Measurements from ENCODE around the gene TEX12. TPM values are rescaled to one million over a fixed set of nuclear protein-coding genes. Genes with fewer than 3 reads are reported as not detected.

Gene TEX12
- polyA plus RNA-seq, 4 donors: 0.13 to 1.6 TPM; not detected in 2

GRCh38 chr11:112174789-112175598 is 7.8 kb downstream of the TEX12 start, which contains the start of gene BCO2:
TSS of gene BCO2 (plus strand) at chr11:112175512. CDS start at chr11:112175602, 90 bp downstream.
- WGBS, 3 donors: 4 to 10% (median 6%) methylated on average over 11 of the region's 11 CpGs
- DNase-seq (peak; percentile 75 to 89), FAIRE-seq (no peak)
- Histone ChIP-seq H3K27me3 (ENCODE audit: control insufficient read depth in 3 of 3, insufficient read depth in 3 of 3, low read length in 3 of 3) (no peaks in the 10 kb centered on the region), H3K27ac (ENCODE audit: low read depth in 1 of 3, low read length in 2 of 3) (peak within 1 kb of the TSS in 2 of 3 donors; percentile 57 to 80), H3K4me3 (ENCODE audit: low read depth in 1 of 3, low read length in 3 of 3) (peak within 1 kb of the TSS in 2 of 3 donors; percentile 11 to 49), H3K36me3 (ENCODE audit: control insufficient read depth in 3 of 3, insufficient read depth in 2 of 3, low read depth in 1 of 3, low read length in 3 of 3) (no peaks in the 10 kb centered on the region), H3K9me3 (ENCODE audit: control insufficient read depth in 2 of 2, insufficient read depth in 1 of 2, low read depth in 1 of 2, low read length in 1 of 2) (no peaks in the 10 kb centered on the region), H3K4me1 (ENCODE audit: control insufficient read depth in 3 of 3, insufficient read depth in 2 of 3, low read depth in 1 of 3, low read length in 2 of 3) (peaks cover 3 to 11% (median 3%) of the 10 kb centered on the region in 3 donors)

- 13 to 16% (median 15%) methylated on average over 4 of the region's 4 CpGs for WGBS, 3 donors
- Histone ChIP-seq H3K4me3 (ENCODE audit: low read depth in 1 of 3, low read length in 3 of 3) (peak overlapping the region in 1 of 3 donors; percentile 49), H3K27me3 (ENCODE audit: control insufficient read depth in 3 of 3, insufficient read depth in 3 of 3, low read length in 3 of 3) (no peaks in the 10 kb centered on the region), H3K27ac (ENCODE audit: low read depth in 1 of 3, low read length in 2 of 3) (peak overlapping the region in 2 of 3 donors; percentile 57 to 80), H3K4me1 (ENCODE audit: control insufficient read depth in 3 of 3, insufficient read depth in 2 of 3, low read depth in 1 of 3, low read length in 2 of 3) (peaks cover 3 to 11% (median 3%) of the 10 kb centered on the region in 3 donors), H3K36me3 (ENCODE audit: control insufficient read depth in 3 of 3, insufficient read depth in 2 of 3, low read depth in 1 of 3, low read length in 3 of 3) (no peaks in the 10 kb centered on the region), H3K9me3 (ENCODE audit: control insufficient read depth in 2 of 2, insufficient read depth in 1 of 2, low read depth in 1 of 2, low read length in 1 of 2) (no peaks in the 10 kb centered on the region)
- FAIRE-seq (no peak), DNase-seq (no peak)
Observed at GRCh38 chr11:112175599-112175952, 8.4 kb downstream of the TEX12 start.

- Histone ChIP-seq H3K27ac (ENCODE audit: low read depth in 1 of 3, low read length in 2 of 3) (peak overlapping the region in 1 of 3 donors; percentile 80), H3K4me3 (ENCODE audit: low read depth in 1 of 3, low read length in 3 of 3) (no peak overlapping the region), H3K4me1 (ENCODE audit: control insufficient read depth in 3 of 3, insufficient read depth in 2 of 3, low read depth in 1 of 3, low read length in 2 of 3) (peaks cover 3 to 11% (median 3%) of the 10 kb centered on the region in 3 donors), H3K36me3 (ENCODE audit: control insufficient read depth in 3 of 3, insufficient read depth in 2 of 3, low read depth in 1 of 3, low read length in 3 of 3) (no peaks in the 10 kb centered on the region), H3K27me3 (ENCODE audit: control insufficient read depth in 3 of 3, insufficient read depth in 3 of 3, low read length in 3 of 3) (no peaks in the 10 kb centered on the region), H3K9me3 (ENCODE audit: control insufficient read depth in 2 of 2, insufficient read depth in 1 of 2, low read depth in 1 of 2, low read length in 1 of 2) (no peaks in the 10 kb centered on the region)
- WGBS, 3 donors: 50 to 65% (median 52%) methylated on average over 1 of the region's 1 CpG
- DNase-seq (peak in 1 of 2 donors; percentile 49), FAIRE-seq (no peak)
Observed at GRCh38 chr11:112176077-112176476, 8.9 kb downstream of the TEX12 start.

- FAIRE-seq (no peak), DNase-seq (no peak)
- H3K27ac ChIP-seq (ENCODE audit: low read depth in 1 of 3, low read length in 2 of 3): no peak overlapping the region
- WGBS, 3 donors: 77 to 81% (median 81%) methylated on average over 4 of the region's 4 CpGs
- peaks cover 3 to 11% (median 3%) of the 10 kb centered on the region in 3 donors for H3K4me1 ChIP-seq (ENCODE audit: control insufficient read depth in 3 of 3, insufficient read depth in 2 of 3, low read depth in 1 of 3, low read length in 2 of 3)
- no peaks in the 10 kb centered on the region for H3K27me3 ChIP-seq (ENCODE audit: control insufficient read depth in 3 of 3, insufficient read depth in 3 of 3, low read length in 3 of 3)
- no peaks in the 10 kb centered on the region for H3K36me3 ChIP-seq (ENCODE audit: control insufficient read depth in 3 of 3, insufficient read depth in 2 of 3, low read depth in 1 of 3, low read length in 3 of 3)
- no peak overlapping the region for H3K4me3 ChIP-seq (ENCODE audit: low read depth in 1 of 3, low read length in 3 of 3)
- no peaks in the 10 kb centered on the region for H3K9me3 ChIP-seq (ENCODE audit: control insufficient read depth in 2 of 2, insufficient read depth in 1 of 2, low read depth in 1 of 2, low read length in 1 of 2)
Observed at GRCh38 chr11:112177589-112177988, 10.4 kb downstream of the TEX12 start.

- Histone ChIP-seq H3K27ac (ENCODE audit: low read depth in 1 of 3, low read length in 2 of 3) (no peak overlapping the region), H3K4me1 (ENCODE audit: control insufficient read depth in 3 of 3, insufficient read depth in 2 of 3, low read depth in 1 of 3, low read length in 2 of 3) (peaks cover 3 to 11% (median 3%) of the 10 kb centered on the region in 3 donors), H3K36me3 (ENCODE audit: control insufficient read depth in 3 of 3, insufficient read depth in 2 of 3, low read depth in 1 of 3, low read length in 3 of 3) (no peaks in the 10 kb centered on the region), H3K4me3 (ENCODE audit: low read depth in 1 of 3, low read length in 3 of 3) (no peak overlapping the region), H3K27me3 (ENCODE audit: control insufficient read depth in 3 of 3, insufficient read depth in 3 of 3, low read length in 3 of 3) (no peaks in the 10 kb centered on the region), H3K9me3 (ENCODE audit: control insufficient read depth in 2 of 2, insufficient read depth in 1 of 2, low read depth in 1 of 2, low read length in 1 of 2) (no peaks in the 10 kb centered on the region)
- 92 to 96% (median 93%) methylated on average over 1 of the region's 1 CpG for WGBS, 3 donors
- DNase-seq (no peak), FAIRE-seq (no peak)
Observed at GRCh38 chr11:112178428-112178827, 11.3 kb downstream of the TEX12 start.

- Histone ChIP-seq H3K9me3 (ENCODE audit: control insufficient read depth in 2 of 2, insufficient read depth in 1 of 2, low read depth in 1 of 2, low read length in 1 of 2) (no peaks in the 10 kb centered on the region), H3K27ac (ENCODE audit: low read depth in 1 of 3, low read length in 2 of 3) (no peak overlapping the region), H3K36me3 (ENCODE audit: control insufficient read depth in 3 of 3, insufficient read depth in 2 of 3, low read depth in 1 of 3, low read length in 3 of 3) (no peaks in the 10 kb centered on the region), H3K4me3 (ENCODE audit: low read depth in 1 of 3, low read length in 3 of 3) (no peak overlapping the region), H3K27me3 (ENCODE audit: control insufficient read depth in 3 of 3, insufficient read depth in 3 of 3, low read length in 3 of 3) (no peaks in the 10 kb centered on the region), H3K4me1 (ENCODE audit: control insufficient read depth in 3 of 3, insufficient read depth in 2 of 3, low read depth in 1 of 3, low read length in 2 of 3) (peaks cover 3 to 11% (median 3%) of the 10 kb centered on the region in 3 donors)
- WGBS, 3 donors: 62 to 77% (median 77%) methylated on average over 3 of the region's 3 CpGs
- DNase-seq (no peak), FAIRE-seq (no peak)
Observed at GRCh38 chr11:112178936-112179335, 11.8 kb downstream of the TEX12 start.

GRCh38 chr11:112179601-112180000 is 12.4 kb downstream of the TEX12 start:
- no peak for FAIRE-seq
- no peaks in the 10 kb centered on the region for H3K27me3 ChIP-seq (ENCODE audit: control insufficient read depth in 3 of 3, insufficient read depth in 3 of 3, low read length in 3 of 3)

GRCh38 chr11:112182867-112183266 is 15.7 kb downstream of the TEX12 start:
- DNase-seq: no peak
- Histone ChIP-seq H3K4me3 (ENCODE audit: low read depth in 1 of 3, low read length in 3 of 3) (no peak overlapping the region), H3K9me3 (ENCODE audit: control insufficient read depth in 2 of 2, insufficient read depth in 1 of 2, low read depth in 1 of 2, low read length in 1 of 2) (no peaks in the 10 kb centered on the region), H3K36me3 (ENCODE audit: control insufficient read depth in 3 of 3, insufficient read depth in 2 of 3, low read depth in 1 of 3, low read length in 3 of 3) (no peaks in the 10 kb centered on the region), H3K4me1 (ENCODE audit: control insufficient read depth in 3 of 3, insufficient read depth in 2 of 3, low read depth in 1 of 3, low read length in 2 of 3) (no peaks in the 10 kb centered on the region), H3K27me3 (ENCODE audit: control insufficient read depth in 3 of 3, insufficient read depth in 3 of 3, low read length in 3 of 3) (no peaks in the 10 kb centered on the region), H3K27ac (ENCODE audit: low read depth in 1 of 3, low read length in 2 of 3) (no peak overlapping the region)
- no peak for FAIRE-seq
- 63 to 76% (median 63%) methylated on average over 1 of the region's 1 CpG for WGBS, 3 donors

More at GRCh38 chr11:112179601-112180000, 12.4 kb downstream of the TEX12 start:
- DNase-seq: no peak
- Histone ChIP-seq H3K36me3 (ENCODE audit: control insufficient read depth in 3 of 3, insufficient read depth in 2 of 3, low read depth in 1 of 3, low read length in 3 of 3) (no peaks in the 10 kb centered on the region), H3K4me3 (ENCODE audit: low read depth in 1 of 3, low read length in 3 of 3) (no peak overlapping the region), H3K9me3 (ENCODE audit: control insufficient read depth in 2 of 2, insufficient read depth in 1 of 2, low read depth in 1 of 2, low read length in 1 of 2) (no peaks in the 10 kb centered on the region), H3K27ac (ENCODE audit: low read depth in 1 of 3, low read length in 2 of 3) (no peak overlapping the region), H3K4me1 (ENCODE audit: control insufficient read depth in 3 of 3, insufficient read depth in 2 of 3, low read depth in 1 of 3, low read length in 2 of 3) (peaks cover 3 to 11% (median 3%) of the 10 kb centered on the region in 3 donors)
